Left cardiac atrium (tissue), 4 donors: ENCODE results near the gene PSTPIP1. TPM values are rescaled to one million over a fixed set of nuclear protein-coding genes. Genes with fewer than 3 reads are reported as not detected.
"Not testable (repeated sequence)": the region's sequence is repeated elsewhere in the genome, so short reads cannot be mapped to it uniquely, and the experiment has no call there.

Experiments
- ATAC-seq, 2 donors: fragments of 200-7000 bp; cut with Tn5 transposase; one replicate each; pipeline ENCODE4 v1.9.1; 2020; ENCODE audit warnings: mild to moderate bottlenecking in 2 of 2, moderate library complexity in 2 of 2
- DNase-seq: peaks from one replicate; pipeline ENCODE4 v3.0.0-alpha.2; 2020
- intact Hi-C, 2 donors: fragments of 100-400 bp; cut with DNase I; formaldehyde crosslinking; loops; one replicate each; pipeline versions ENCODE4 v1.14.1 to v1.15.1; 2022 to 2023
- long read RNA-seq: library from polyadenylated mRNA; unstranded; transcript quantifications from one replicate; pipeline ENCODE4 v2.0.0, GENCODE V29; 2021
- total RNA-seq, 2 donors: library from RNA; stranded (reverse); fragmentation: NEBNext Ultra II Directional; extraction: Animal tissue kit (Norgen Biotek cat#: 25700); gene quantifications; one replicate each; pipeline ENCODE4 v1.2.1, GENCODE V29; 2021
- donor health status: DM: no; HTN: yes; CAD: no.
- donor health status: DM: no; HTN: yes; CAD: no; lungs with severe emphysema.
- donor health status: DM: yes; HTN: yes; CAD: no.
- donor health status: Dilated cardiomyopathy.

PSTPIP1 gene
- total RNA-seq, result 10 to 100 TPM in 1 of 2 donors, 1 to 10 TPM in 1; 6.1 to 14.1 TPM
- long read RNA-seq, partial matches to known transcripts, result 0 of 2 reads
- long read RNA-seq, other reads (novel, unspliced or antisense), result 1 of 2 reads

- peak; percentile 45 for DNase-seq
- intact Hi-C loops, result no loop called here
- peak; percentile 47 to 63 for ATAC-seq
Measured at GRCh38 chr15:76994971-76995945, at the start of gene PSTPIP1. PSTPIP1 (plus strand) TSS chr15:76995126; CDS start chr15:76995574, 448 bp downstream.

- intact Hi-C loops, result no loop called here
- DNase-seq (no peak), ATAC-seq (no peak)
Measured at GRCh38 chr15:76945494-76946093, 49.3 kb upstream of the PSTPIP1 start.

- intact Hi-C loops, result no loop called here
- DNase-seq (no peak), ATAC-seq (no peak)
Measured at GRCh38 chr15:76947454-76947853, 47.5 kb upstream of the PSTPIP1 start.

- DNase-seq (no peak), ATAC-seq (no peak)
- intact Hi-C loops, result no loop called here
Measured at GRCh38 chr15:76951220-76951619, 43.7 kb upstream of the PSTPIP1 start.

- ATAC-seq (no peak), DNase-seq (no peak)
- intact Hi-C loops, result no loop called here
Measured at GRCh38 chr15:76953913-76954312, 41.0 kb upstream of the PSTPIP1 start.

GRCh38 chr15:76954744-76955143 is 40.2 kb upstream of the PSTPIP1 start:
- intact Hi-C loops, result no loop called here
- no peak for ATAC-seq
- DNase-seq, result no peak

- intact Hi-C loops, result no loop called here
- ATAC-seq (peak in 1 of 2 donors; percentile 17), DNase-seq (no peak)
Measured at GRCh38 chr15:76961268-76962011, 33.5 kb upstream of the PSTPIP1 start.

- DNase-seq (no peak), ATAC-seq (no peak)
- intact Hi-C loops, result no loop called here
Measured at GRCh38 chr15:76962337-76963013, 32.5 kb upstream of the PSTPIP1 start.

GRCh38 chr15:76963596-76963995 is 31.3 kb upstream of the PSTPIP1 start:
- ATAC-seq (peak in 1 of 2 donors; percentile 69), DNase-seq (no peak)
- intact Hi-C loops, result no loop called here

GRCh38 chr15:76964157-76964556 is 30.8 kb upstream of the PSTPIP1 start:
- DNase-seq (no peak), ATAC-seq (peak in 1 of 2 donors; percentile 26)
- intact Hi-C loops, result no loop called here

- ATAC-seq, intact Hi-C loops, DNase-seq: not testable (repeated sequence)
Measured at GRCh38 chr15:76966051-76966450, 28.9 kb upstream of the PSTPIP1 start.

GRCh38 chr15:76967067-76967466 is 27.9 kb upstream of the PSTPIP1 start:
- intact Hi-C loops, result no loop called here
- DNase-seq (no peak), ATAC-seq (peak in 1 of 2 donors; percentile 5)

GRCh38 chr15:76968306-76968705 is 26.6 kb upstream of the PSTPIP1 start:
- intact Hi-C loops, result no loop called here
- ATAC-seq, result no peak
- no peak for DNase-seq

GRCh38 chr15:76972389-76973361 is 22.3 kb upstream of the PSTPIP1 start:
- peak; percentile 84 to 94 for ATAC-seq
- intact Hi-C loops, result no loop called here
- peak; percentile 78 for DNase-seq

GRCh38 chr15:76973362-76973743 is 21.6 kb upstream of the PSTPIP1 start:
- DNase-seq, result peak; percentile 65
- intact Hi-C loops, result no loop called here
- peak; percentile 63 to 64 for ATAC-seq

GRCh38 chr15:76973906-76974305 is 21.0 kb upstream of the PSTPIP1 start:
- ATAC-seq (no peak), DNase-seq (no peak)
- intact Hi-C loops, result no loop called here

GRCh38 chr15:76974456-76975036 is 20.4 kb upstream of the PSTPIP1 start:
- intact Hi-C loops, result no loop called here
- ATAC-seq (no peak), DNase-seq (no peak)
